IMR-90 (cell line): ENCODE results near the gene PPM1H.

ENCODE experiments used
- BHLHE40 ChIP-seq: fragments of 150-350 bp; IDR thresholded peaks from 2 replicates; pipeline ENCODE4 v1.6.1; 2016; ENCODE audit warnings: mild to moderate bottlenecking, low read depth, low read length
- CEBPB ChIP-seq: IDR thresholded peaks from 2 replicates; pipeline ENCODE4 v1.6.1; 2012; ENCODE audit warnings: low read depth, low read length, improper control_type of control experiment
- CTCF ChIP-seq: conservative IDR thresholded peaks from 2 replicates; pipeline ENCODE4 v1.5.1; 2012; ENCODE audit warnings: mild to moderate bottlenecking, low read depth, low read length, improper control_type of control experiment
- ELK1 ChIP-seq: fragments of 150-350 bp; IDR thresholded peaks from 2 replicates; pipeline ENCODE4 v1.6.1; 2016; ENCODE audit warnings: low read depth, mild to moderate bottlenecking, low read length, moderate library complexity, borderline replicate concordance
- FOS ChIP-seq: fragments of 150-350 bp; IDR thresholded peaks from 2 replicates; pipeline ENCODE4 v1.6.1; 2016; ENCODE audit warnings: low read depth, low read length
- MAZ ChIP-seq: IDR thresholded peaks from 2 replicates; pipeline ENCODE4 v1.6.1; 2012; ENCODE audit warnings: low read depth, mild to moderate bottlenecking, low read length, improper control_type of control experiment, moderate library complexity, borderline replicate concordance
- MXI1 ChIP-seq: IDR thresholded peaks from 2 replicates; pipeline ENCODE4 v1.6.1; 2012; ENCODE audit warnings: low read depth, mild to moderate bottlenecking, low read length, moderate library complexity, borderline replicate concordance
- POLR2A ChIP-seq: IDR thresholded peaks from 2 replicates; pipeline ENCODE4 v1.6.1; 2012; ENCODE audit warnings: mild to moderate bottlenecking, low read depth, low read length
- RAD21 ChIP-seq: IDR thresholded peaks from 2 replicates; pipeline ENCODE4 v1.6.1; 2012; ENCODE audit warnings: low read length, improper control_type of control experiment
- RFX5 ChIP-seq: IDR thresholded peaks from 2 replicates; pipeline ENCODE4 v1.8.0; 2012; ENCODE audit warnings: low read depth, mild to moderate bottlenecking, low read length, moderate library complexity
- SMC3 ChIP-seq: fragments of 150-350 bp; IDR thresholded peaks from 2 replicates; pipeline ENCODE4 v1.6.1; 2016; ENCODE audit warnings: low read depth, mild to moderate bottlenecking, antibody characterized with exemption, low read length, moderate library complexity
- USF2 ChIP-seq: fragments of 150-350 bp; IDR thresholded peaks from 2 replicates; pipeline ENCODE4 v1.6.1; 2017; ENCODE audit warnings: mild to moderate bottlenecking, antibody characterized with exemption, low read length, low read depth

- no peak for TF ChIP-seq CTCF
- no peak for TF ChIP-seq POLR2A
- TF ChIP-seq USF2 = no peak
- TF ChIP-seq FOS = no peak
- no peak for TF ChIP-seq CEBPB
- TF ChIP-seq MXI1 = no peak
- TF ChIP-seq RFX5 = no peak
- no peak for TF ChIP-seq ELK1
- no peak for TF ChIP-seq BHLHE40
- no peak for TF ChIP-seq SMC3
- no peak for TF ChIP-seq MAZ
- no peak for TF ChIP-seq RAD21
Observed at GRCh38 chr12:62955678-62956077, 20.7 kb upstream of the PPM1H start.
